Aorta (tissue), 5 donors: ENCODE measurements around the gene IGF2R. TPM values are rescaled to one million over a fixed set of nuclear protein-coding genes. Genes with fewer than 3 reads are reported as not detected.

Source experiments
- ATAC-seq: fragments of 200-7000 bp; cut with Tn5 transposase; one replicate; pipeline ENCODE4 v1.9.1; 2022; ENCODE audit warnings: moderate library complexity; ENCODE audit not compliant: low FRiP score
- DNase-seq, 2 donors: peaks; one replicate each; pipeline ENCODE4 v3.0.0-alpha.2; 2020
- H3K27ac ChIP-seq, 2 donors: one replicate each; pipeline ENCODE4 v1.5.1; 2013; ENCODE audit warnings: low read length in 2 of 2, mild to moderate bottlenecking in 2 of 2, moderate library complexity in 2 of 2, control low read depth in 1 of 2, inconsistent platforms in 1 of 2, low read depth in 1 of 2
- H3K27me3 ChIP-seq, 2 donors: one replicate each; pipeline ENCODE4 v1.6.1; 2013; ENCODE audit warnings: control low read depth in 1 of 2, low read length in 1 of 2, mild to moderate bottlenecking in 1 of 2, moderate library complexity in 1 of 2; ENCODE audit not compliant: insufficient read depth in 2 of 2, control insufficient read depth in 1 of 2
- H3K36me3 ChIP-seq, 2 donors: one replicate each; pipeline ENCODE4 v1.6.1; 2013; ENCODE audit warnings: control low read depth in 1 of 2, low read length in 1 of 2, mild to moderate bottlenecking in 1 of 2; ENCODE audit not compliant: insufficient read depth in 2 of 2, control insufficient read depth in 1 of 2
- H3K4me1 ChIP-seq, 2 donors: one replicate each; pipeline ENCODE4 v1.6.1; 2013; ENCODE audit warnings: low read length in 2 of 2, control low read depth in 1 of 2, mild to moderate bottlenecking in 1 of 2, moderate library complexity in 1 of 2; ENCODE audit not compliant: insufficient read depth in 2 of 2, control insufficient read depth in 1 of 2
- H3K4me3 ChIP-seq, 2 donors: one replicate each; pipeline ENCODE4 v1.5.1; 2013; ENCODE audit warnings: low read length in 2 of 2, control low read depth in 1 of 2, mild to moderate bottlenecking in 1 of 2
- H3K9me3 ChIP-seq: one replicate; pipeline ENCODE4 v1.6.1; 2013; ENCODE audit warnings: mild to moderate bottlenecking, low read length; ENCODE audit not compliant: control insufficient read depth
- WGBS, 2 donors: extraction: QIAGEN DNeasy Blood & Tissue Kit; methylation state at CpG; one replicate each; pipeline ENCODE4 v1.1.7; 2013; 5-methylcytosine and 5-hydroxymethylcytosine counted together
- intact Hi-C, 2 donors: fragments of 100-400 bp; cut with DNase I; formaldehyde crosslinking; loops; one replicate each; pipeline versions ENCODE4 v1.14.2 to v1.15.0; 2022
- polyA plus RNA-seq, 2 donors: library from polyadenylated mRNA; stranded (reverse); fragments of 200-250 nt; gene quantifications; one replicate each; pipeline ENCODE4 v1.2.3, GENCODE V29; 2013
- total RNA-seq, 2 donors: library from RNA; stranded (reverse); fragmentation: NEBNext Ultra II Directional; extraction: Animal tissue kit (Norgen Biotek cat#: 25700); gene quantifications; one replicate each; pipeline ENCODE4 v1.2.1, GENCODE V29; 2021
- donor health status: healthy with polysubstance abuse.
- donor health status: Bipolar disorder and iron deficiency.
- donor health status: DM: no; HTN: no; CAD: no.
- donor health status: DM: no; HTN: no; CAD: no.
- donor health status: DM: yes; HTN: yes; CAD: no.

The IGF2R gene
- total and polyA plus RNA-seq, 4 donors = 5.8 to 82.0 (median 54.6) TPM

DNA sequence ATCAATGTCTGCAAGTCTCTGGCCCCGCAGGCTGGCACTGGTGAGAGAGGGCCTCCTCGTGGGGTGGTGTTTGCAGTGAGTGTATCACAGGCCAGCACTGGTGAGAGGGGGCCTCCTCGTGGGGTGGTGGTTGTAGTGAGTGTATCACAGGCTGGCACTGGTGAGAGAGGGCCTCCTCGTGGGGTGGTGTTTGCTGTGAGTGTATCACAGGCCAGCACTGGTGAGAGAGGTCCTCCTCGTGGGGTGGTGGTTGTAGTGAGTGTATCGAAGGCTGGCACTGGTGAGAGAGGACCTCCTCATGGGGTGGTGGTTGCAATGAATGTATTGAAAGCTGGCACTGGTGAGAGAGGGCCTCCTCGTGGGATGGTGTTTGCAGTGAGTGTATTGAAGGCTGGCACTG lies 99.5 kb downstream of the IGF2R start:
- Histone ChIP-seq H3K27me3 (no peaks in the 10 kb centered on the region), H3K36me3 (peaks cover 3 to 15% of the 10 kb centered on the region in 2 donors), H3K9me3 (no peaks in the 10 kb centered on the region), H3K4me1 (no peaks in the 10 kb centered on the region), H3K4me3 (no peak overlapping the region), H3K27ac (no peak overlapping the region)
- WGBS, 2 donors = 81% methylated on average over 7 of the region's 7 CpGs
- intact Hi-C loops = no loop called here
- ATAC-seq (no peak), DNase-seq (no peak)

DNA sequence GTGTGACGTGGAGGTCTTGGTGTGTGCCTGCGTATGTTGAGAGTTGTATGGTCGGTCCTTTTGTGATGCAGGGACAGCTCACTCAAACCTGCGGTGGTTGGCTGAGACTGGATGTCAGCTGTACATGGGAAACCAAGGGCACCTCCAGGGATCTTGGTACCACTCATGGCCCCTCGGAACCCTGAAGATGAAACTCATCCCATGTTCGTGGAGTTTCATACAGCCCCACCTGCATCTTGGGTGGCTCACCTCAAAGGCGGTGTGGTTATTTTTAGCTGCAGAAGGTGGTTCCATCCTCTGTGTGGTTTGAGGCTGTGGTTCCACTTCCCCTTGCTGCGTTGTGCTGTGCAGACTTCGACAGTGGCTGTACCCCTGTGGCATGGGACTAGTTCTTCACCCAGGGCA lies 100.2 kb downstream of the IGF2R start:
- WGBS, 2 donors = 85 to 86% methylated on average over 9 of the region's 9 CpGs
- Histone ChIP-seq H3K27ac (no peak overlapping the region), H3K36me3 (peaks cover 1 to 15% of the 10 kb centered on the region in 2 donors), H3K27me3 (no peaks in the 10 kb centered on the region), H3K9me3 (no peaks in the 10 kb centered on the region), H3K4me1 (no peaks in the 10 kb centered on the region), H3K4me3 (no peak overlapping the region)
- DNase-seq = no peak
- no peak for ATAC-seq
- intact Hi-C loops = no loop called here

DNA sequence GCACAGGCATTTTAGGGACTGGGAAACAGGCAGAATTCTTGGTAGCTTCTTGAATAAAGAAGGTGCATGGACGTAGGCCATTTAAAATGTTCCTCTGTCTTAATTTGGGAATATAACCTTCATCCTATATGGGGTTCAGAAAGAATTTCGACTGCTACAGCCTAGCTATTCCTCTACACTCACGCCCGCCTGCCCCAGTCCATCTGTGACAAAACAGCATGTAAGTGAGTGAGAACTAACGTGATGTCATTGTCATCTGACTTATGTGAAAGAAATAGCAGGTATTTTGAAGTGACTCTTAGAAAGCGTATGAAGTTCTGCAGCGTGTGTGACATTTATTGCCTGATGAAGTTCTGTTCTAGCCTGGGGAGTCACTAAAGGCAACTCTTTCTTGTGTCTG lies 100.6 kb downstream of the IGF2R start:
- ATAC-seq (no peak), DNase-seq (no peak)
- 92 to 94% methylated on average over 7 of the region's 7 CpGs for WGBS, 2 donors
- Histone ChIP-seq H3K36me3 (peaks cover 0 to 15% of the 10 kb centered on the region in 2 donors), H3K27ac (no peak overlapping the region), H3K27me3 (no peaks in the 10 kb centered on the region), H3K9me3 (no peaks in the 10 kb centered on the region), H3K4me1 (no peaks in the 10 kb centered on the region), H3K4me3 (no peak overlapping the region)
- intact Hi-C loops = no loop called here

DNA sequence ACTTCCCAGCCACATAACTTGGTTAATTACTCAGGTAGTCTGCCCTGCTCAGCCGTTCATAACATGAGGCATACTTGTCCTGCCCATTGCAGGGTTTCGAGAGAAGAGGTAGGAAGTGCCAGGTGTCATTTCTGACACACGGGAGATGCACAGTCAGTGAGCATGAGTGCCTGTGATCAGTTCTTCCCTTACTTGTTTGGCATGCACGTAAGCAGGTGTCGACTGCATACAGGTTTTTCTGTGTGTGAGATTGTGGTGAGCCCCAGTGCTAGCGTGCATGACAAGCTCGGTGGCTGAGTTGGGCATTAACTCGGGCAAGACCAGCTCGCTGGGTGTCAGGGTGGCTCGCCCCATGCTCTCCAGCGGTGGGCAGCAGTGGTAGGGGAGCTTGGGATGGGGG lies 101.5 kb downstream of the IGF2R start:
- H3K27ac ChIP-seq = no peak overlapping the region
- no peaks in the 10 kb centered on the region for H3K4me1 ChIP-seq
- ATAC-seq = no peak
- H3K36me3 ChIP-seq = peaks cover 0 to 14% of the 10 kb centered on the region in 2 donors
- no peak for DNase-seq
- H3K9me3 ChIP-seq = no peaks in the 10 kb centered on the region
- H3K4me3 ChIP-seq = no peak overlapping the region
- H3K27me3 ChIP-seq = no peaks in the 10 kb centered on the region
- intact Hi-C loops = no loop called here
- WGBS, 2 donors = 93 to 94% methylated on average over 11 of the region's 11 CpGs

DNA sequence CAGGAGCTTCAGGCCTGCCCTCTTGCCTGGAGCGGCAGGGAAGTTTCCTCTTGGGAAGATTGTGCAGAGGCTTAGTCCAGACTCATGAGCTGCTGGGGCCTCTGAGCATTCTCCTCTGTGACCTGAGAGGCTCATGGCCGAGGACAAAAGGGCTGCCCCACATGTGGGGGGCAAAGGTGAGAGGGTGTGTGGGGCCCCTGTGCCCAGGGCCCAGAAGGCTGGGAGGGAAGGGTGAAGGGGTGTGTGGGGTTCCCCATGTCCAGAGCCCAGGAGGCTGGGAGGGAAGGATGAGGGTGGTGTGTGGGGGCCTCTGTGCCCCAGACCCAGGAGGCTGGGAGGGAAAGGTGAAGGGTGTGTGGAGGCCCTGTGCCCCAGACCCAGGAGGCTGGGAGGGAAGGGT lies 101.9 kb downstream of the IGF2R start:
- WGBS, 2 donors = 90% methylated on average over 2 of the region's 2 CpGs
- intact Hi-C loops = no loop called here
- no peaks in the 10 kb centered on the region for H3K4me1 ChIP-seq
- no peaks in the 10 kb centered on the region for H3K27me3 ChIP-seq
- H3K9me3 ChIP-seq = no peaks in the 10 kb centered on the region
- no peak overlapping the region for H3K27ac ChIP-seq
- ATAC-seq (no peak), DNase-seq (no peak)
- peaks cover 0 to 14% of the 10 kb centered on the region in 2 donors for H3K36me3 ChIP-seq
- H3K4me3 ChIP-seq = no peak overlapping the region

DNA sequence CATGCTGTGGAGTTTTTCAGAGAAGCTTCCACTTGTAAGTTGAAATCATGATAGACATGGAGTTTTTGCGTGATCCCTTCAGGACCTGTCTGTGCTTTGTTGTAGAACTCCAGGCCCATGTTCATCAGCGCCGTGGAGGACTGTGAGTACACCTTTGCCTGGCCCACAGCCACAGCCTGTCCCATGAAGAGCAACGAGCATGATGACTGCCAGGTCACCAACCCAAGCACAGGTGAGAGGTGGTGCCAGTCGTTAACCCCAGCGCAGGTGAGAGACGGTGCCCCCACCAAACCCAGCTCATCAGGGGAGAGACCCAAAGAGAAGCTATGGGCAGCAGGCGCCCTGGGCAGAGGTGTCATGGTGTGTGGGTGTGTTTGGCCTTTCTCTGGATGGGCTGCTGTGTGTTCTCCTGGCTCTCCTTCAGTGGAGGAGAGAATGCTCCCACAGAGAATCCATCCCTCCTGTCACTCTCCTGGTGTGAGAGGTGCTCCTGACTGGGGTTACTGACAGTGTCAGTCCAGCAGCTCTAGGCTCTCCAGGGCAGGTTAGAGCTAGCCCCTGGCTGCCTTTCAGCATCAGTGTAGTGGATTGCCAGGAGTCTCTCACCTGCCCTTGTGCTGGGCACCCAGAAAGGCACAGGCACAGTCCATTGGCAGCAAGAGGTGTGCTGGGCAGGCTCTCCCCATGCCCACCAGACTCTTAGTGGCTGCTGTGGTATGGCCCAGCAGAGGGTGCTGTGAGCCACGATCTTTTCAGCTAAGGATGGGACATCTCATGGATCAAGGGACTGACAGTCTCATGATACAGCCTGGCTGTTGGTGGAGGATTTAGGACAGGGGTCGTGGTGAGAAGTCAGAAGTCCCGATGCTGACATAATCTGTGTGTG lies 103.2 kb downstream of the IGF2R start:
- H3K4me1 ChIP-seq = no peaks in the 10 kb centered on the region
- no peak overlapping the region for H3K4me3 ChIP-seq
- intact Hi-C loops = no loop called here
- H3K27ac ChIP-seq = no peak overlapping the region
- peaks cover 0 to 14% of the 10 kb centered on the region in 2 donors for H3K36me3 ChIP-seq
- DNase-seq (no peak), ATAC-seq (no peak)
- H3K9me3 ChIP-seq = no peaks in the 10 kb centered on the region
- H3K27me3 ChIP-seq = no peaks in the 10 kb centered on the region
- 84 to 86% methylated on average over 11 of the region's 11 CpGs for WGBS, 2 donors

DNA sequence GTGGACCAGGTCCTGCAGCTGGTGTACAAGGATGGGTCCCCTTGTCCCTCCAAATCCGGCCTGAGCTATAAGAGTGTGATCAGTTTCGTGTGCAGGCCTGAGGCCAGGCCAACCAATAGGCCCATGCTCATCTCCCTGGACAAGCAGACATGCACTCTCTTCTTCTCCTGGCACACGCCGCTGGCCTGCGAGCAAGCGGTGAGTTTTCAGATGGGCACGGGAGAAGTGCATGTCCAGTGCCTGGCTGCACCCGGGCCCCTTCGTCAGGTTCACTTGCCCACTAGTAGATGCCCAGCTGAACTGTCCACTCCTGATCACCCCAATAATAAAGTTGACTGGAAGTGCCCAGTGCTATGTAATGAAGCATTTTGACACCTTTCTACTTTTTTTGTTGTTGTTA lies 104.4 kb downstream of the IGF2R start:
- WGBS, 2 donors = 87 to 89% methylated on average over 9 of the region's 9 CpGs
- H3K4me1 ChIP-seq = no peaks in the 10 kb centered on the region
- no peak overlapping the region for H3K4me3 ChIP-seq
- ATAC-seq (no peak), DNase-seq (no peak)
- H3K36me3 ChIP-seq = peaks cover 0 to 12% of the 10 kb centered on the region in 2 donors
- H3K27ac ChIP-seq = no peak overlapping the region
- no peaks in the 10 kb centered on the region for H3K9me3 ChIP-seq
- intact Hi-C loops = no loop called here
- no peaks in the 10 kb centered on the region for H3K27me3 ChIP-seq

DNA sequence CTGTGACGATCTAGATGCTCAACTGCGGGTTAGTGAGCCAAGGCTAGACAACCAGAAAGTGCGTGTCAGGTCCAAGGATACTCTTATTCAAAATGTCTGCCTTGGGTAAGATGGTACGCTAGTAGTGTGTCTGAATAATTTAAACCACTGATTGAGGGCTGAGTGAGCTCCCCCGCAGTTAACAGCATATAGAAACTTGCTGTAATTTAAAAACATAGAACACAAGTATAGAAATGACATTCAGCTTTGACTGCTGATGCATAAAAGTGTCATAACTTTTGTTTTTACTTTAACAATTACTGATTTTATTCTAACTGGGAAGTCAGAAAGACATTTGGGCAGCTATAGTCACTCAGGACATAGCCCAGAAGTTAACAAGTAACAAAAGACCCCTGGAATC lies 107.1 kb downstream of the IGF2R start:
- 91 to 95% methylated on average over 5 of the region's 5 CpGs for WGBS, 2 donors
- Histone ChIP-seq H3K9me3 (no peaks in the 10 kb centered on the region), H3K27ac (no peak overlapping the region), H3K27me3 (no peaks in the 10 kb centered on the region), H3K36me3 (peaks cover 0 to 12% of the 10 kb centered on the region in 2 donors), H3K4me1 (no peaks in the 10 kb centered on the region), H3K4me3 (no peak overlapping the region)
- no peak for DNase-seq
- intact Hi-C loops = no loop called here
- ATAC-seq = no peak

DNA sequence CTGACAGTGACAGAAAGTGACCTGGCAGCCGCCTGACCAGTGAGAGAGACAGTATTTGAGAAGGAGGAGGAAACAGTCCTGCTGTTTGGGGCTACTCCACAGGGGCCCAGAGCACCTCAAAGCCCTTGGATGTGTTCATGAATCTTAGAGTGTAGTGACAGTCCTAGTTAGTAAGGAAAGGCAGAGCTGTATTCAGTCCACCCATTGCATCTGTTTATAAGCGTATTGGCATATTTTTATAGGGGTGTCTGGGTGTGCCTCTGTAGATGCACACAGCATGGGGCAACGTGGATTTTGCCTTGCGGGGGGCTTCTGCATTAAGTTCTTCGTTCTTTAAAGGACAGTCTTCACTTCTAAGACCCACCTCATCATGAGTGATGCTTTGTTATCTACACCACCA lies 108.1 kb downstream of the IGF2R start:
- DNase-seq = no peak
- Histone ChIP-seq H3K4me1 (no peaks in the 10 kb centered on the region), H3K36me3 (peaks cover 0 to 12% of the 10 kb centered on the region in 2 donors), H3K27me3 (no peaks in the 10 kb centered on the region), H3K9me3 (no peaks in the 10 kb centered on the region), H3K27ac (no peak overlapping the region), H3K4me3 (no peak overlapping the region)
- 87 to 94% methylated on average over 5 of the region's 5 CpGs for WGBS, 2 donors
- ATAC-seq = no peak
- intact Hi-C loops = no loop called here
